Activated naive CD8-positive, alpha-beta T cell treated with anti-CD3 and anti-CD28 coated beads, Interleukin-2, amount 10 ng/mL, durations not matched to agents 7 days and 5 days (primary cell): ENCODE measurements around the gene DHRS3. TPM values are rescaled to one million over a fixed set of nuclear protein-coding genes. Genes with fewer than 3 reads are reported as not detected.

Experiments used
- ATAC-seq: fragments of 150-1000 bp; cut with Tn5 transposase; one replicate; pipeline ENCODE4 v1.10.0; 2021; ENCODE audit warnings: low read depth, moderate library complexity
- POLR2A ChIA-PET: fragments of 350-600 bp; sonication (Branson Sonifier 250); formaldehyde crosslinking; loops from one replicate; lab custom pipeline; 2021; ENCODE audit warnings: antibody characterized with exemption; lab: Charles Lee
- DNase-seq: peaks from one replicate; pipeline ENCODE4 v3.0.0; 2021
- H3K27ac Mint-ChIP-seq: one replicate; pipeline ENCODE4 v1.8.0; 2022; ENCODE audit warnings: mild to moderate bottlenecking, mixed read lengths
- H3K27me3 Mint-ChIP-seq: one replicate; pipeline ENCODE4 v1.8.0; 2022; ENCODE audit warnings: mild to moderate bottlenecking, moderate library complexity, mixed read lengths
- H3K36me3 Mint-ChIP-seq: one replicate; pipeline ENCODE4 v1.8.0; 2021; ENCODE audit warnings: mild to moderate bottlenecking, mixed read lengths
- H3K4me1 Mint-ChIP-seq: one replicate; pipeline ENCODE4 v1.8.0; 2021; ENCODE audit warnings: mixed read lengths
- H3K4me3 Mint-ChIP-seq: one replicate; pipeline ENCODE4 v1.8.0; 2022; ENCODE audit warnings: mild to moderate bottlenecking, moderate library complexity, mixed read lengths
- H3K9me3 Mint-ChIP-seq: one replicate; pipeline ENCODE4 v1.8.0; 2021; ENCODE audit warnings: mixed read lengths
- total RNA-seq, 2 experiments: library from RNA; stranded (reverse); gene quantifications; one replicate each; pipeline ENCODE4 v1.2.3, GENCODE V29; 2021

DHRS3 gene
- total RNA-seq, 2 experiments from 2014 or later: 105 to 109 TPM

- POLR2A ChIA-PET: no interaction called here
- Mint-ChIP-seq H3K9me3 (no peaks in the 10 kb centered on the region), H3K27ac (no peak overlapping the region), H3K4me1 (peaks cover 7% of the 10 kb centered on the region), H3K36me3 (no peaks in the 10 kb centered on the region), H3K27me3 (no peaks in the 10 kb centered on the region), H3K4me3 (no peak overlapping the region)
- DNase-seq (no peak), ATAC-seq (no peak)
Observed at GRCh38 chr1:12554521-12555305, 63.3 kb downstream of the DHRS3 start.

DNA sequence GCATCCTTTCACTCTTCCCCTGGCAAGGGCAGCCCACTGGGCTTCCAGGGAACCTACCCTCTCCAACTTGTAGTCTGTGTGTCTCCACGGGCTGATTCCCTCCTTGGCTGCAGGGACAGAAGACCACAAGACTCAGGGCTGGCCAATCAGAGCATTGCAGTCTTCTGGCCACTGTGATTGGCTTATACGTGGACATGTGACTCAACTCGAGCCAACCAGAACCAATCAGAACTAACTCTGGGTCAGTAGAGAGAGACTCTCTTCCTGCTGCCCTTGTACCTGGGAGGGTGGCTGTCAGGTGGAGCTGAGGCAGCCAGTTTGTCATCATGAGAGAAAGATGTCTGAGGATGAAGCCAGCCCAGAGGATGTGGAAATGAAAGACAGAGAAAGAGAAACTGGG is 64.0 kb downstream of the DHRS3 start:
- H3K27me3 Mint-ChIP-seq: no peaks in the 10 kb centered on the region
- no peaks in the 10 kb centered on the region for H3K9me3 Mint-ChIP-seq
- no peak overlapping the region for H3K4me3 Mint-ChIP-seq
- no peaks in the 10 kb centered on the region for H3K36me3 Mint-ChIP-seq
- ATAC-seq (no peak), DNase-seq (no peak)
- POLR2A ChIA-PET: no interaction called here
- peaks cover 7% of the 10 kb centered on the region for H3K4me1 Mint-ChIP-seq
- peak overlapping the region; percentile 62 for H3K27ac Mint-ChIP-seq

DNA sequence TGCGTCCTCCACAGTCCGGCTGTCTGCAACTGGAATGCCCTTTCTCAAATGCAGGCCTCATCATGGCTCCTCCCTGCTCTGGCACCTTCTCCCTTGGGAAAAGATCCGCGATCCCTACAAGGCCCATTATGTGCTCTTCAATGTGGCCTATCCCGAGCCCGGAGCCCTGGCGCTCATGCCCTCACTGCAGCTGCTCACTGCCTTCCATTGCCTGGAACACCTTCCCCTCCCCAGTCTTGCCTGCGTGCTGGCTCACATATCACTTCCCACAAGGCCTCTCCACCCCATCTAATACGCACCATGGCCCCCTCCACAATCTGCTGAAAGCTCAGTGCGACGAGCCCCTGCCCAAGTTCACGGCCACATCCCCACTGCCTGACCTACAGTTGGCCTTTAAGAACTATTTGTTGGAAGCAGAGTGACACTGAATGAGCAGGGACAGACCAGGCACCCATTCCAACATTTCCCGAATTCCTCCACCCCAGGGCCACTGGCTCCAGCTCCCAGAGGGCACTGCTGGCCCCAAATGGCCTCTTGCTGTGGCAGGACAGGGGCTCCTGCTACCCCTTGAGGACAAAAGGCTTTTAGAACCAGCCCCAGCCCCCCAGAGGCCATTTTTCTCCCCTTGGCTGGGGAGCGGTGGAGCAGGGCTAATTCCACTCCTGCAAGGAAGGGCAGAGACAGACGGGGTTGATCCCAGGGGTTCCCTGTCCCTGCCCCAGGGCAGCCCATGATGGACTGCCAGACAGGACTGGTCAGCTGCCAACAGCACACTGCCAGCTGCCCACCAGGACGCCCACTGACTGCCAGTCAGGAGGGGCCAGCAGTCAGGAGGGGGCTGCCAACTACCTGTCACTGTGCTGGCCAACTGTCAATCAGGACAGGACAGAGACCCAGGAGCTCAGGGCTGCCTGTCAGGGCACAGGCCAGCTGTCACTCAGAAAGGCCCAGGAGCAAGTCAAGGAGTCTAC is 64.8 kb downstream of the DHRS3 start:
- no peaks in the 10 kb centered on the region for H3K9me3 Mint-ChIP-seq
- DNase-seq: no peak
- peaks cover 7% of the 10 kb centered on the region for H3K4me1 Mint-ChIP-seq
- no peaks in the 10 kb centered on the region for H3K36me3 Mint-ChIP-seq
- no peak overlapping the region for H3K4me3 Mint-ChIP-seq
- no peak overlapping the region for H3K27ac Mint-ChIP-seq
- no peaks in the 10 kb centered on the region for H3K27me3 Mint-ChIP-seq
- no peak for ATAC-seq
- POLR2A ChIA-PET: no interaction called here

GRCh38 chr1:12552111-12552888 is 65.7 kb downstream of the DHRS3 start:
- H3K4me3 Mint-ChIP-seq: no peak overlapping the region
- DNase-seq: no peak
- ATAC-seq: no peak
- H3K4me1 Mint-ChIP-seq: peaks cover 7% of the 10 kb centered on the region
- no peak overlapping the region for H3K27ac Mint-ChIP-seq
- H3K9me3 Mint-ChIP-seq: no peaks in the 10 kb centered on the region
- no peaks in the 10 kb centered on the region for H3K27me3 Mint-ChIP-seq
- no peaks in the 10 kb centered on the region for H3K36me3 Mint-ChIP-seq
- POLR2A ChIA-PET: no interaction called here

DNA sequence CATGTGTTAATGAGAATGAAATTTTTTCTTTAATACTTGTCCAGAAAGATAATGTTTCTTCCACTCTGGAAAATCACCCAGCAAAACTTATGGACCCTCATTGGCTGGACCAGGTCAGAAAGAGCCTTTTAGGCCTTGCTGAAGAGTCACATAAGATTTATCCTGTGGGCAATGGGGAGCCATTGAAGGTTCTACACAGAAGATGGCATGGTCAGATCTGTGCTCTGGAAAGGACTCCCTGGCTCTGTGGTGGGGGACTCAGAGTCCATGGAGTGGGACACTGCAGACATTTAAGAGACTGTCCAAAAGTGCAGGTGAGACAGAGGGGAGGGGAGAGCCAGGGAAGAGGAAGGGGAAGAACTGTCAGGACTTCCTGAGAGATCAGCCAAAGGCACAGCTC is 66.4 kb downstream of the DHRS3 start:
- H3K27ac Mint-ChIP-seq: no peak overlapping the region
- no peak overlapping the region for H3K4me3 Mint-ChIP-seq
- H3K9me3 Mint-ChIP-seq: no peaks in the 10 kb centered on the region
- ATAC-seq: no peak
- no peak for DNase-seq
- POLR2A ChIA-PET: interaction anchor here (0.6 kb wide), 1 partner anchor 153 kb away, joined by 4 read pairs; no protein-coding TSS in a partner anchor
- no peaks in the 10 kb centered on the region for H3K27me3 Mint-ChIP-seq
- no peaks in the 10 kb centered on the region for H3K36me3 Mint-ChIP-seq
- peaks cover 6% of the 10 kb centered on the region for H3K4me1 Mint-ChIP-seq

DNA sequence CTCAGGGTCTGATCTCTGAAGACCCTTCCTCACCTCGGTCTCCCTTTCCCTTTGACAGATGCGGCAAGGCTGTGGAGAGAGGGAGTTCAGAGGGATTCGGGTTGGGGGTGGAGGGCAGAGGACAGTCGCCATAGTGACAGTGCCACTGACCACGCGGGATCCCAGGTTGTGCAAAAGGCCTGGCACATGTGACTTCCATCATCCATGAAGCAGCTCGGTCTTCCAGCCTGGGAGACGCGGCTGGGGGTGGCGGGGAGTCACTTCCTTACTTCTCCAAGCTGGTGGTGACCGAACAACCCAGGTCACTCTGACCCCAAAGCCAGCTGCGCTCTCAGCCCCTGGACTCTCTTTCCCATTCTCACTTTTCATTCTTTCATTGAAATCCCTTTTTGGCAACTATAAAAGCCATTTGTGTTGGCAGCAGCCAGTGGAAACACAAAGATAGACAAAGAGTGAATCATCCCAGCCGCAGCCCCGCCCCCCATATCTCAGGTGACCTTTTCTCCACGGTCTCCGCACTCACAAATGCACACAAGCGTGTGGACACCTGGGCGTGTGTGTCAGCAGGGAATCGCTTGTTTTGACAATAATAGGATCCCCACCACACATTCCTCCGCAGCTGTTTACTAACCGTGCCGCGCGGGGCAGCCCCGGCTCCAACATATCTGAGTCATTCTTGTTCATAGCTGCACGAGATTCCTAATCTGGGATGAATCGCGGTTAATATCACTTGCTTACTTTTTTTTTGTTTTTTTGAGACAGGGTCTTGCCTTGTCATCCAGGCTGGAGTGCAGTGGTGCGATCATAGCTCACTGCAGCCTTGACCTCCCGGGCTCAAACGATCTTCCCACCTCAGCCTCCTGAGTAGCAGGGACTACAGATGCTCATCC is 68.3 kb downstream of the DHRS3 start:
- no peak overlapping the region for H3K27ac Mint-ChIP-seq
- no peaks in the 10 kb centered on the region for H3K27me3 Mint-ChIP-seq
- ATAC-seq: no peak
- H3K4me3 Mint-ChIP-seq: no peak overlapping the region
- no peaks in the 10 kb centered on the region for H3K9me3 Mint-ChIP-seq
- H3K4me1 Mint-ChIP-seq: peaks cover 6% of the 10 kb centered on the region
- POLR2A ChIA-PET: interaction anchor here (1.0 to 1.2 kb wide), 2 partner anchors 38 to 39 kb away, joined by 4 read pairs; no protein-coding TSS in a partner anchor
- DNase-seq: peak; percentile 16
- H3K36me3 Mint-ChIP-seq: no peaks in the 10 kb centered on the region

GRCh38 chr1:12548973-12549459 is 69.0 kb downstream of the DHRS3 start:
- ATAC-seq: no peak
- Mint-ChIP-seq H3K27me3 (no peaks in the 10 kb centered on the region), H3K36me3 (no peaks in the 10 kb centered on the region), H3K9me3 (no peaks in the 10 kb centered on the region), H3K4me3 (no peak overlapping the region), H3K4me1 (peaks cover 6% of the 10 kb centered on the region), H3K27ac (no peak overlapping the region)
- DNase-seq: peak; percentile 22
- POLR2A ChIA-PET: no interaction called here

GRCh38 chr1:12548279-12548972 is 69.6 kb downstream of the DHRS3 start:
- POLR2A ChIA-PET: no interaction called here
- ATAC-seq: no peak
- Mint-ChIP-seq H3K27ac (no peak overlapping the region), H3K36me3 (no peaks in the 10 kb centered on the region), H3K27me3 (no peaks in the 10 kb centered on the region), H3K9me3 (no peaks in the 10 kb centered on the region), H3K4me1 (peaks cover 6% of the 10 kb centered on the region), H3K4me3 (no peak overlapping the region)
- peak; percentile 26 for DNase-seq

- H3K9me3 Mint-ChIP-seq: no peaks in the 10 kb centered on the region
- no peak for ATAC-seq
- H3K4me3 Mint-ChIP-seq: no peak overlapping the region
- peak overlapping the region; percentile 3 for H3K27ac Mint-ChIP-seq
- no peaks in the 10 kb centered on the region for H3K36me3 Mint-ChIP-seq
- POLR2A ChIA-PET: no interaction called here
- no peaks in the 10 kb centered on the region for H3K27me3 Mint-ChIP-seq
- DNase-seq: peak; percentile 22
- H3K4me1 Mint-ChIP-seq: peaks cover 6% of the 10 kb centered on the region
Observed at GRCh38 chr1:12547586-12548225, 70.3 kb downstream of the DHRS3 start.

DNA sequence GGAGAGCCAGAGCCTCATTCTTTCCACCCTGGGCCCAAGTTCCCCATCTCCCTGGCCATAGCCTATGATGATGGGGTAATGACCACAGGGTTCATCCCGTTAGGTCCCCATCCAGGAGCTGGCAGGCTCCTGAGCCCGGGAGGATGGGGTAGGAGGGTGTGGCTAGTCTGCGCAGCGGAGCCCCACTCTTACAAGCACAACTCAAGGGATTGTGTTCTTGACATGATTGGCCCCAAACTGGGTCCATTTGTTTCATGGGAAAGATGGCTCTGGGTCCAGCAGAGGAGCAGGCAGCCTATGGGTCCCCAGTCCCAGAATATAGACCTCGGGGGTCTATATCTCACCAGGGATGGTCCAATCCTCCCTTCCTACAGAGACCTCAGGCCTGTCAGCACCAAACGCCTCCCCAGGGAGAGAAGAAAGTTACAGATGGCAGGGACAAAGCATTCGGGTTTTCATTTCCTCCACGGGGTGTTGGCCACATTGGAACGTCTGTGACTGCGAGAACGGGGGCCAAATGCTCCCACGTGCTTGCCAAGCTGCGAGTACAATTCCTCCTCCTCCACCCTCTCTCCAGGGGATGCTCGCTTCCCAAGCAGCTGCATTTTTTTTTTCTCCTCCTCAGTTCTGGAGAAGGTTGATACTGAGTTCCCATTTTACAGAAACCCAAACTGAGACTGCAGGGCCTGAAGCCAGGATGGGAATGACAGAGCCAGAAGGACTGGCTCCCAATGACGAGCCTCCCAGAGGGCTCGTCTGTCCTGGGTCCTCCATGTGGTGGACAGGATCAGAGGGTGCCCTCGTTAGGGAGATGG is 71.0 kb downstream of the DHRS3 start:
- Mint-ChIP-seq H3K9me3 (no peaks in the 10 kb centered on the region), H3K4me3 (no peak overlapping the region), H3K4me1 (peaks cover 6% of the 10 kb centered on the region), H3K36me3 (no peaks in the 10 kb centered on the region), H3K27me3 (no peaks in the 10 kb centered on the region), H3K27ac (no peak overlapping the region)
- DNase-seq (peak; percentile 15), ATAC-seq (no peak)
- POLR2A ChIA-PET: no interaction called here

GRCh38 chr1:12544992-12545391 is 73.0 kb downstream of the DHRS3 start:
- Mint-ChIP-seq H3K27me3 (no peaks in the 10 kb centered on the region), H3K4me3 (no peak overlapping the region), H3K9me3 (no peaks in the 10 kb centered on the region), H3K27ac (no peak overlapping the region), H3K4me1 (peaks cover 1% of the 10 kb centered on the region), H3K36me3 (no peaks in the 10 kb centered on the region)
- no peak for ATAC-seq
- POLR2A ChIA-PET: no interaction called here
- DNase-seq: no peak
